Fibroblast of lung (primary cell): ENCODE data around the gene SYT9. TPM values are rescaled to one million over a fixed set of nuclear protein-coding genes. Genes with fewer than 3 reads are reported as not detected.

Experiments used
- DNase-seq, 2 donors: peaks; one replicate each; pipeline versions ENCODE4 v3.0.0 to v3.0.0-alpha.2; 2010; ENCODE audit warnings: low read depth in 2 of 2
- H2AFZ ChIP-seq: 2 replicates; pipeline ENCODE4 v1.5.1; 2012; ENCODE audit warnings: low read length, control low read depth, inconsistent platforms
- H3K27ac ChIP-seq: 2 replicates; pipeline ENCODE4 v1.5.1; 2011; ENCODE audit warnings: low read length, control low read depth; ENCODE audit not compliant: insufficient read depth
- H3K27me3 ChIP-seq: 2 replicates; pipeline ENCODE4 v1.5.1; 2011; ENCODE audit warnings: mild to moderate bottlenecking, low read length; ENCODE audit not compliant: control insufficient read depth, insufficient read depth
- H3K36me3 ChIP-seq: 2 replicates; pipeline ENCODE4 v1.5.1; 2011; ENCODE audit warnings: low read length; ENCODE audit not compliant: control insufficient read depth, insufficient read depth
- H3K4me1 ChIP-seq: 2 replicates; pipeline ENCODE4 v1.5.1; 2011; ENCODE audit warnings: low read length; ENCODE audit not compliant: control insufficient read depth, insufficient read depth; ENCODE audit errors: extremely low read depth
- H3K4me2 ChIP-seq: 2 replicates; pipeline ENCODE4 v1.5.1; 2011; ENCODE audit warnings: low read length, control low read depth; ENCODE audit not compliant: insufficient read depth; ENCODE audit errors: extremely low read depth
- H3K4me3 ChIP-seq, 4 experiments: fragments of 200-600 bp in 1 of 4; sonication (generic) in 1 of 4; replicated peaks in 1 of 4; 2 replicates each; pipeline ENCODE4 v1.5.1; 2011 to 2016; ENCODE audit warnings: low read length in 4 of 4, low read depth in 3 of 4, mild to moderate bottlenecking in 3 of 4, control low read depth in 2 of 4, inconsistent platforms in 1 of 4, mixed read lengths in 1 of 4; ENCODE audit not compliant: insufficient read depth in 1 of 4; ENCODE audit errors: control extremely low read depth in 1 of 4
- H3K79me2 ChIP-seq: 2 replicates; pipeline ENCODE4 v1.5.1; 2012; ENCODE audit warnings: mild to moderate bottlenecking, low read length, inconsistent platforms; ENCODE audit not compliant: control insufficient read depth, insufficient read depth
- H3K9ac ChIP-seq: 2 replicates; pipeline ENCODE4 v1.5.1; 2011; ENCODE audit warnings: mild to moderate bottlenecking, low read length, control low read depth; ENCODE audit not compliant: insufficient read depth
- H3K9me3 ChIP-seq: 2 replicates; pipeline ENCODE4 v1.5.1; 2012; ENCODE audit warnings: low read depth, low read length; ENCODE audit not compliant: control insufficient read depth, insufficient read depth
- H4K20me1 ChIP-seq: 2 replicates; pipeline ENCODE4 v1.5.1; 2011; ENCODE audit warnings: low read length; ENCODE audit not compliant: control insufficient read depth, insufficient read depth; ENCODE audit errors: extremely low read depth
- CTCF ChIP-seq, 2 donors: IDR thresholded peaks in 1 of 2; conservative IDR thresholded peaks in 1 of 2; 1 replicate in 1 of 2; 2 replicates in 1 of 2; pipeline ENCODE4 v1.5.1; 2011 to 2012; ENCODE audit warnings: low read length in 2 of 2, control low read depth in 1 of 2, inconsistent platforms in 1 of 2, low read depth in 1 of 2, mild to moderate bottlenecking in 1 of 2
- EZH2 ChIP-seq: IDR thresholded peaks from 2 replicates; pipeline ENCODE4 v1.5.1; 2012; ENCODE audit warnings: low read length, control low read depth, mild to moderate bottlenecking; ENCODE audit errors: missing control alignments
- polyA plus RNA-seq, 2 donors: library from polyadenylated mRNA; depleted of rRNA in 1 of 2; stranded (reverse) in 1 of 2; unstranded in 1 of 2; fragments of >200 nt; gene quantifications; 2 replicates each; pipeline ENCODE4 v1.2.1, GENCODE V29; 2011 to 2012; ENCODE audit warnings: missing spikeins in 1 of 2
- total RNA-seq: library from RNA; depleted of rRNA; stranded (reverse); fragments of >200 nt; gene quantifications from 2 replicates; pipeline ENCODE4 v1.2.1, GENCODE V29; 2014

The SYT9 gene
- total and polyA plus RNA-seq, 2 donors (not counting 1 experiment from before 2014, with no cell fraction given), result not detected

- Histone ChIP-seq H3K27me3 (no peaks in the 10 kb centered on the region), H3K36me3 (no peaks in the 10 kb centered on the region), H2AFZ (no peak overlapping the region), H4K20me1 (no peaks in the 10 kb centered on the region), H3K79me2 (peaks cover 11% of the 10 kb centered on the region), H3K27ac (no peak overlapping the region), H3K9ac (no peak overlapping the region), H3K4me1 (peaks cover 12% of the 10 kb centered on the region), H3K9me3 (no peaks in the 10 kb centered on the region), H3K4me3 (peak overlapping the region; percentile 52 to 66 (median 65)), H3K4me2 (peak overlapping the region; percentile 84)
- TF ChIP-seq EZH2, result no peak
- no peak for TF ChIP-seq CTCF (conservative IDR thresholded peaks at IDR 0.05 in 1 of 2, IDR thresholded peaks at IDR 0.05 in 1 of 2; ENCODE audit: low read depth in 1 of 2, low read length in 2 of 2)
- peak in 1 of 2 donors; percentile 44 for DNase-seq
These were observed 235.1 kb downstream of the SYT9 start for GRCh38 chr11:7486781-7487140.

DNA sequence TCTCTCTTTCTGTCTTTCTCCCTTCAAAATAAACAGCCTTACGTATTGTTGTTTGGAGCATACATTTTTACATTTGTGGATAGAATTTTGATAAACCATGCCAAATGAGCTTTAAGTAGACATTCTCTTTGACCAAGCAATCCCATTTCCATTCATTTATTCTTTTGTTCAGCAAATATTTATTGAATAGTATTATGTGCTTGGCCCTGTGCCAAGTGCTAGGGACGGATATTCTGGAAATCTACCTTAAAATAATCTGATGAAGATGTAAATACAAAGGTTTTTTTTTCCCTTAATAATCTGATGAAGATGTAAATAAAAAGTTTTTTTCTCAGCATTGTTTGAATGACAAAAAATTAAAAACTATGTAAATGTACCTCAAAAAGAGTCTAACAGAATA, 235.7 kb downstream of the SYT9 start:
- Histone ChIP-seq H3K36me3 (no peaks in the 10 kb centered on the region), H3K4me1 (peaks cover 12% of the 10 kb centered on the region), H3K27ac (no peak overlapping the region), H3K79me2 (peaks cover 11% of the 10 kb centered on the region), H4K20me1 (no peaks in the 10 kb centered on the region), H3K9me3 (no peaks in the 10 kb centered on the region), H3K4me2 (peak overlapping the region; percentile 84), H3K9ac (no peak overlapping the region), H3K4me3 (peak overlapping the region in 3 of 4 experiments; percentile 52 to 66 (median 64)), H2AFZ (no peak overlapping the region), H3K27me3 (no peaks in the 10 kb centered on the region)
- DNase-seq, result no peak
- TF ChIP-seq CTCF (conservative IDR thresholded peaks at IDR 0.05 in 1 of 2, IDR thresholded peaks at IDR 0.05 in 1 of 2; ENCODE audit: low read depth in 1 of 2, low read length in 2 of 2), result no peak
- no peak for TF ChIP-seq EZH2

DNA sequence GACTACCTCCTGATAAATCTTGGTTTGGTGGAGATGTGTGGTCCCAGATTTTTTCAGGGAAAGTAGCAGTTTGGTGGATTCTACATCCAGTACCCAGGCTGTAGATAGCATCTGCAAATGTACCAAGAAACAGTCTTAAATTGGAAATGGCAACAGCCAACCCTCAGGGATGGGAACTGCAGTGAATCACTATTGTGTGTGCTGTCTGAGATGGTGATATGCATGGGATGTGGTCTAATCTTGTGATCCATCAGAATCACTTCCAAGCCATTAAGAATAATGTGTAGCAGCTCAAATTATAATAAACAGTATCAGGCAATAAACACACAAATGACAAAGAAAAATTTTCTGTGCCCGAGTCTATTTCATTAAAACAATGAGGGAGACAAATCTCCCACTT, 237.0 kb downstream of the SYT9 start:
- Histone ChIP-seq H3K27ac (no peak overlapping the region), H3K4me1 (peaks cover 12% of the 10 kb centered on the region), H2AFZ (no peak overlapping the region), H3K27me3 (no peaks in the 10 kb centered on the region), H4K20me1 (no peaks in the 10 kb centered on the region), H3K9ac (no peak overlapping the region), H3K36me3 (peaks cover 3% of the 10 kb centered on the region), H3K79me2 (peaks cover 11% of the 10 kb centered on the region), H3K4me3 (no peak overlapping the region), H3K9me3 (no peaks in the 10 kb centered on the region), H3K4me2 (no peak overlapping the region)
- TF ChIP-seq EZH2 (no peak), CTCF (conservative IDR thresholded peaks at IDR 0.05 in 1 of 2, IDR thresholded peaks at IDR 0.05 in 1 of 2; ENCODE audit: low read depth in 1 of 2, low read length in 2 of 2) (no peak)
- DNase-seq, result no peak
